ENCODE results near the gene KIRREL1. TPM values are rescaled to one million over a fixed set of nuclear protein-coding genes. Genes with fewer than 3 reads are reported as not detected.

KIRREL1 gene
- total RNA-seq, 1 experiment from 2014 or later: 123 TPM

DNA sequence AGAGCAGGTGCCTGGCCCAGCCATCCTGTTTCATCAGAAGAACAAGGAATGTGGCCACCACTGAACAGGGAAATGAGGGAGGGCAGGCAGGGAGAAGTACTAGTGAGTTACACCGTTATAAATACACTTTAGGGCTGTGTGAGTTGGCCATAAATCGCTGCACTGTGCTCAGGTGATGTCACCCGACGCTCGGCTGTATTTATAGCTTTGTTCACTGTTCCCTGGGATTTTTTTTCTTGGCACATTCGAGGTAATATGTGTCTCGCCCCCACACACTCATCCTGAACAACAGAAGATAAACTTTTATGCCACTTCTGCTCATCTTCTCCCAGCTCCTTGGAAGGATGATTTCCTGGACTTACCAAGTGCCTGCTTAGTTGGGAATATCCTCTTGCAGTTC is 9.0 kb upstream of the KIRREL1 start:
- Histone ChIP-seq H3K4me3 (no peak overlapping the region), H3K36me3 (no peaks in the 10 kb centered on the region), H3K9me3 (replicated peaks) (no peaks in the 10 kb centered on the region), H3K4me1 (replicated peaks) (no peaks in the 10 kb centered on the region), H3K27ac (no peak overlapping the region), H3K27me3 (replicated peaks) (peaks cover 6% of the 10 kb centered on the region)
- DNase-seq (ENCODE audit: low read depth in 1 of 2, low spot score in 2 of 2): no peak

DNA sequence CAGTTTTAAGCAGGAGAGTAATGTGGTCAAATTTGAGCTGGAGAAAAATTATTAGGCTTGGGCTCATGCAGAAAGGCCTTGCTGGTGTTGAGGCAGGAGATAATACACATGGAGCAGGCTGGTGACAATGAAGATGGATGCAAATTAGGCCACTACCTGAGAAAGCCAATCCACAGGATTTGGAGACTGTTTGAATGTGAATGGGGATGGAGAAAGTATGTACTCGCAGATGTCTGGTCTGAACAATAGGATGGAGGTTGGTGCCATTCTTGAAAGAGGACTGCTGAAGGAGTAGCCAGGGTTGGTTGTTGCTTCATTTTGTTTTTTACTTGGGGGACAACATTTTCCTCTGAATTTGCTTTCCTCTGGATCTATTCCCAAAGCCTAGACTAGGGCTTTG is 8.0 kb upstream of the KIRREL1 start:
- Histone ChIP-seq H3K4me1 (replicated peaks) (no peaks in the 10 kb centered on the region), H3K9me3 (replicated peaks) (no peaks in the 10 kb centered on the region), H3K4me3 (no peak overlapping the region), H3K36me3 (no peaks in the 10 kb centered on the region), H3K27ac (no peak overlapping the region), H3K27me3 (replicated peaks) (peaks cover 6% of the 10 kb centered on the region)
- DNase-seq (ENCODE audit: low read depth in 1 of 2, low spot score in 2 of 2): no peak

DNA sequence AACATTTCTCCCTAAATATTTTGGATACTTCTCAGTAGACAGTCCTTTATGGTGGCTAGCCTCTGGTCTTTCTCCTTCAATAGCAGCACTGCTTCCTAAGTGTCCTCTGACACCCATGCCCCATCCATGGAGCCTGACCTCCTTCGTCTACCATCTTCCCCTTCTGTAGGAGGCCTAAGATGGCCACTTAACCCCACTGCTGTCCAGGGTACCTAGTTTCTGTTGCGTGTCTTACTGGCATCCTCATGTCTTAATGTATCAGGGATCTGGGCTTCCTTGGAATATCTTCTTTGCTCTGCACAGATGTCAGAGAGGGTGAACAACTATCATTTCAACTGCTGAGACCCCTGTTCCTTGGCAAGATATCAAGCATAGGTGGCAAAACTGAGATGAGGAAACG is 5.4 kb upstream of the KIRREL1 start:
- no peak for DNase-seq (ENCODE audit: low read depth in 1 of 2, low spot score in 2 of 2)
- Histone ChIP-seq H3K36me3 (no peaks in the 10 kb centered on the region), H3K9me3 (replicated peaks) (no peaks in the 10 kb centered on the region), H3K27ac (no peak overlapping the region), H3K4me3 (no peak overlapping the region), H3K4me1 (replicated peaks) (peaks cover 10% of the 10 kb centered on the region), H3K27me3 (replicated peaks) (peaks cover 4% of the 10 kb centered on the region)

DNA sequence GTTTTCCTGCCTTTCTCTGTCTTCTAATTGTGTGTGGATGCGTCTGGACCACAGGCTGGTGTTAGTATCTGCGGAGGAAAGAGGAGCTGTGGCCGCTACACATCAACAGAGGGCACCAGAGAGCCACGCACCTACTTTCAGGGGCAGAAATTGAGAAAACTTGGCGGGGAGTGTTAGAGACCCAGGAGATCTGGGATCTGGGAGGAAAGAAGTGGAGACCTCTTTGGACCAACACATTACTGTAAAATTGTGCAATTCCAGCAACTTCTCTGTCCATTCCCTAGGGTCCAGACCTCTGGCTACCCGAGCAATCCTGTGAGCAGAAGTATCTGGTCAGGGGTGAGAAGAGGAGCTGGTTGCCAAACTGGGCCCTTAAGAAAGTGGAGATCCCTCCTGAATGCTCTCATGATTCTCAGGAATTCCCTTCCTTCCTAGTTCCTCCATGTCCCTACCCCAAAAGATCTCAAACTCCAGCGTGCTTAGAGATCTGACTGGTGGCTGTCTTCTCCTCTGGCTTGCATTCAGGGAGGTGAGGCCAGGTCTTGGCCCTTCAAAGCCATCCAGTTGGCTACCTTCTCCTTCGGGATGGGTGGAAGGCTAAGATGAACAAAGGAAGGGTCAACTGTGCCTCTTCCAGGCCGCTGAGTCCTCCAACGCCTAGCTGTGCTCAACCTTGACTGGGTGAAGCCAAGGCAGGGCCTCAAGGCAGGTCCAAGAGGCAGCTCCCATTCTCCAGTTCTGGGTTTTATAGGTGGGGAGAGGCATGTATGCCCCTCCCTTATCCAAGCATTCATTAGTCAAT is 1.2 kb upstream of the KIRREL1 start:
- DNase-seq (ENCODE audit: low read depth in 1 of 2, low spot score in 2 of 2): peak; percentile 70 to 80
- no peak overlapping the region for H3K27ac ChIP-seq
- H3K27me3 ChIP-seq (replicated peaks): 0 out of 2 replicates have a peak, but pooled peaks cover 3% of the 10 kb centered on the region
- H3K36me3 ChIP-seq: peaks cover 22% of the 10 kb centered on the region
- H3K4me1 ChIP-seq (replicated peaks): peaks cover 25% of the 10 kb centered on the region
- H3K4me3 ChIP-seq: no peak overlapping the region
- H3K9me3 ChIP-seq (replicated peaks): no peaks in the 10 kb centered on the region

DNA sequence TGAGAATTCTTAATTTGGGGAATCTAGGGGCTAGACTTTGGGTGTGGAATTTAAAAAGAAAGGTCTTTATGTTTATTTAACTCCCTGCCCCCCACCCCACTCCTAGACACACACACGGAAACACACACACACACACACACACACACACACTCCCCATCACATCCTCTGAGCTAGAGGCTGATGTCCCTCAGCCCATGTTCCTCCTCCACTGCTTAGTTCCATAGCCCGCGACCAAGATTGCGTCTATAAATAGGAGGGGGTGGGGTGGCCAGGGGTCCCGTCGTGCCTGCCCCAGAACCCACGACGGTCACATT is 655 bp upstream of the KIRREL1 start:
- H3K4me3 ChIP-seq: peak overlapping the region; percentile 85
- H3K27me3 ChIP-seq (replicated peaks): 0 out of 2 replicates have a peak, but pooled peaks cover 3% of the 10 kb centered on the region
- peaks cover 25% of the 10 kb centered on the region for H3K4me1 ChIP-seq (replicated peaks)
- peak overlapping the region; percentile 83 for H3K27ac ChIP-seq
- no peaks in the 10 kb centered on the region for H3K9me3 ChIP-seq (replicated peaks)
- peak in 1 of 2 experiments; percentile 65 for DNase-seq (ENCODE audit: low read depth in 1 of 2, low spot score in 2 of 2)
- peaks cover 27% of the 10 kb centered on the region for H3K36me3 ChIP-seq

DNA sequence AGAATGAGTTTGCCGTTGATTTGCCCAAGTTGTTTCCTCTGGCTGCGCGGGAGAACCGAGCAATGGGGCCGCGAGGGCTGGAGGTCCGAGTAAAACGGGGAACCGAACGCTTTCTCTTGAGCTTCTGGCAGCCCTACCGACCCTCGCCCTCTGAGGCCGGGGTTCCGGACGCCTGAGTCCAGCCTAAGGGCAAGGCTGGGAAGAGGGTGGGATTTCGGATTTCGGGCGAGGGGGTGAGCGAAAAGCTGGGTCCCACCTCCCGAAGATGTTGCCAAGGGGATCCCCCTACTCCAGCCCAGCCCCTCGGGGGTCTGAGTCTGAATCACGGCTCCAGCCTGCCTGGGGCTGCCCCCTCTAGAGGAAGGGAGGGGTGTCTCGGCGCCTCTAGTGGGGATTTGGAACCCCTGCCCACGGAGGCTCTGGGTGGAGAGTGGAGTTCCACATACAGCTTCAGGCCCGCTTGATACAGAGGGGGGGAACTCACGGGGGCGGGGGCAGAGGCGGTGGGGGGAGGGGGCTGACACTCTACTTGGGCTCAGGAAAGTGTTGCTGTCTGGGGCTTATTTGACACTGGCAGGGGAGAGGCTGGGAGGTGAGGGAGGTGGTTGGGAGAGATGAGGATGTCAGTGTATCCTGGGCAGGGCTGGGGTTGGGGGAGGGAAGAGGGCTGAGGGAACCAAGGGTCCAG is 617 bp downstream of the KIRREL1 start:
- Histone ChIP-seq H3K4me1 (replicated peaks) (peaks cover 25% of the 10 kb centered on the region), H3K36me3 (peaks cover 34% of the 10 kb centered on the region), H3K4me3 (peak overlapping the region; percentile 85), H3K9me3 (replicated peaks) (no peaks in the 10 kb centered on the region), H3K27ac (peak overlapping the region; percentile 83), H3K27me3 (replicated peaks) (0 out of 2 replicates have a peak, but pooled peaks cover 3% of the 10 kb centered on the region)
- no peak for DNase-seq (ENCODE audit: low read depth in 1 of 2, low spot score in 2 of 2)

DNA sequence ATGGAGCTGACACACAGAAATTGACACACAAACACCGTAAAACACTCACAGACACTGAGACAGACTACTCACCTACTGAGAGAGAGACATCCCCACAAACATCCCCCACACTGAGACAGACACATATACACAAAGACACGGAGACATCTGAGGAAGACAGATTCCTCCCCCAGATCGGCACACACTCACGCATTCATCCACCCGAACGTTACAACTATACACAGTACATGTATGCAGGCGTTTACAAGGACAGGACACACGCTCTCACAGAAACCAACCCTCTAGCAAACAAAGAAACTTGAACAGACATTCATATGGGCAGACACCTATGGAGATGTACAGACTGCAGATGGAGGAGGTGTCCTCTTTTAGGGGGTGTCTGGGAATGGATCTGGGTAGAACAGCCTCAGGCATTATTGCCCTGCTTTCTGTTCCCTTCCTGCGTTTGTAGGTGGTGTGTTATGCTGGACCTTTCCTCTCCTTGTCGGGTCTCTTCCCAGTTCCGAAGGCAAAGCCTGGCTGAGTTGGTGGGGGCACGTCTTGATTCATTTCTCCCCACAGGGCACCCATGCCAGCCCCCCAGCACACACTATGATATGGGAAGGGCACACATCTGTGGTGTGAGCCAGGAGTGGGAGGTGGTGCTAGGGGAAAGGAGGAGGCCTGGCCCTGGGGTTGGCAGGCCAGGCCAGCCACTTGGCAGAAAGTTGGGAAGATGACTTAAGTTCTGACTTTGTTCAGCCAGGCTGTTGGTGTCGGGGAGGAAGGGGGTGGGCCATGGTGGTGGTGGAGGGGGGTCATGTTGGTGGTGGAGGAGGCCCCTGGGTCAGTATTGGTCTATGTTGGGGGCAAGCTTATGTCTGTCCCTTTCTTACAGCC is 1.5 kb downstream of the KIRREL1 start:
- H3K27ac ChIP-seq: peak overlapping the region; percentile 6; the same call in 1 of the 2 replicates
- peak in 1 of 2 experiments; percentile 48 for DNase-seq (ENCODE audit: low read depth in 1 of 2, low spot score in 2 of 2)
- peak overlapping the region; percentile 85 for H3K4me3 ChIP-seq
- no peaks in the 10 kb centered on the region for H3K9me3 ChIP-seq (replicated peaks)
- 0 out of 2 replicates have a peak, but pooled peaks cover 3% of the 10 kb centered on the region for H3K27me3 ChIP-seq (replicated peaks)
- H3K36me3 ChIP-seq: peaks cover 37% of the 10 kb centered on the region
- H3K4me1 ChIP-seq (replicated peaks): peaks cover 26% of the 10 kb centered on the region

DNA sequence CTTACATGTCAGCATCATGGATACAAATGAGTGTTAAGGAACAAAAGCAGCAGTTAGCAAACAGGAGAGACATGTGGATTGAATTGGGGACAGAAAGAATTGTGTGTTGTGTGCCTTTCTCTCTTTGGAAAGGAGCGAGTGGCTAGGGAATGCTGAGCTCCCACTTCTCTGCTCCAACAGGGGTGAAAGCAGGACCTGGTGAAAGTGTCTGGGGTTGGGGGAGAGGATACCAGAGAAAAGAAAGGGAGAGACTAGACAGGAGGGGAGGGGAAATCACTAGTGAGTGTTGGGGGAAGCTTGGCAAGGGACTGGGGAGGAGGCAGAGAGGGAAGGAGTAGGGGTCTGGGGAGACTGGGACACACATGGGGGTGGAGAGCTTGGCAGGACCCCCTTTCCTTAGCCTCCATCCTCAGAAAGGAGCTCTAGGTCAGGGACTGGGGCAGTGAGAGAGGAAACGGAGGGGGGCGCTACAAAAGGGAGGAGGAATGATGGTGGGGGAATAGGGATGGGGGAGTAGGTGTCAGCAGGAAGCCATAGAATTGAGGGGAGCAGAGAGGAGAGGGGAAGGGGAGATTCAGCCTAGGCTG is 2.2 kb downstream of the KIRREL1 start:
- Histone ChIP-seq H3K4me1 (replicated peaks) (peaks cover 29% of the 10 kb centered on the region), H3K27ac (no peak overlapping the region), H3K36me3 (peaks cover 44% of the 10 kb centered on the region), H3K27me3 (replicated peaks) (0 out of 2 replicates have a peak, but pooled peaks cover under 1% of the 10 kb centered on the region), H3K9me3 (replicated peaks) (no peaks in the 10 kb centered on the region), H3K4me3 (peak overlapping the region; percentile 85; the same call in 1 of the 2 replicates)
- DNase-seq (ENCODE audit: low read depth in 1 of 2, low spot score in 2 of 2): no peak

DNA sequence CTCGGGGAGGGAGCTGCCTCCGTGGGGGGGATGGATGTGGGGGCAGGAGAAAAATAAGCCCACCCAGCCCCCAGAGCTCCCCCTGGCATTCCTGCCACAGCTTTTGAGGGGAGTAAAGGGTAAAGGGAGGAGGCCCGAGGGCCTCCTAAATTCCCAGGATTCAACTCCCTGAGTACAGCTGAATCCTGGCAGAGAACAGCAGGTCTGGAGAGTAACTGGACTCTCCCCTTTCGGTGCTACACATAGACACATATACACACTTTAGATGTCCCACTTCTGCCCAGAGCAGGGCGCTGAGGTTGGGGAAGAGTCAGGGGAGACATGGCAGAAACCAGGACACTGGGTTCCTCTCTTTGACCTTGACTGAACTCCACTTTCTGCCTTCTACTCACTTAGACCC is 3.0 kb downstream of the KIRREL1 start:
- DNase-seq (ENCODE audit: low read depth in 1 of 2, low spot score in 2 of 2): no peak
- Histone ChIP-seq H3K9me3 (replicated peaks) (no peaks in the 10 kb centered on the region), H3K36me3 (peaks cover 50% of the 10 kb centered on the region), H3K4me1 (replicated peaks) (peaks cover 35% of the 10 kb centered on the region), H3K4me3 (no peak overlapping the region), H3K27ac (no peak overlapping the region), H3K27me3 (replicated peaks) (no peaks in the 10 kb centered on the region)

DNA sequence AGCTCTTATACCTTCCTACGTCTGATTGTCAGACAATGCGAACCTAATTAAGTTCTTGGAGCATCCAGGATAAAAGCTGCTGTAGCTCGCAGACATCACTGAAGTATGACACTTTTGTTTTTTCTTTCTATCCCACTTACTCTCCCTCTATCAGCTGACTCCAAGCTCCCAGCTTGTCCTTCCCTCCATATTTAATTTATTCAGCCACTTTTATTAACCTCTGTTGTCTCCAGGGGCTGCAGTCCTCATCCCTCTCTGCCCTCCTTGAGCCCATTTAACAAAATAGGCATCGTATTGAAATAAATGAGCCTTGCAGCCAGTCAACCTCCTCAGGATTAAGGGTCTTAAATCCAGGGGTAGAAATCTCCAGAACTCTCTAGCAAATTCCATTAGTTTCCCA is 7.1 kb downstream of the KIRREL1 start:
- H3K4me1 ChIP-seq (replicated peaks): peaks cover 46% of the 10 kb centered on the region
- peaks cover 62% of the 10 kb centered on the region for H3K36me3 ChIP-seq
- no peak for DNase-seq (ENCODE audit: low read depth in 1 of 2, low spot score in 2 of 2)
- H3K9me3 ChIP-seq (replicated peaks): no peaks in the 10 kb centered on the region
- H3K27ac ChIP-seq: no peak overlapping the region
- H3K27me3 ChIP-seq (replicated peaks): no peaks in the 10 kb centered on the region
- H3K4me3 ChIP-seq: no peak overlapping the region

DNA sequence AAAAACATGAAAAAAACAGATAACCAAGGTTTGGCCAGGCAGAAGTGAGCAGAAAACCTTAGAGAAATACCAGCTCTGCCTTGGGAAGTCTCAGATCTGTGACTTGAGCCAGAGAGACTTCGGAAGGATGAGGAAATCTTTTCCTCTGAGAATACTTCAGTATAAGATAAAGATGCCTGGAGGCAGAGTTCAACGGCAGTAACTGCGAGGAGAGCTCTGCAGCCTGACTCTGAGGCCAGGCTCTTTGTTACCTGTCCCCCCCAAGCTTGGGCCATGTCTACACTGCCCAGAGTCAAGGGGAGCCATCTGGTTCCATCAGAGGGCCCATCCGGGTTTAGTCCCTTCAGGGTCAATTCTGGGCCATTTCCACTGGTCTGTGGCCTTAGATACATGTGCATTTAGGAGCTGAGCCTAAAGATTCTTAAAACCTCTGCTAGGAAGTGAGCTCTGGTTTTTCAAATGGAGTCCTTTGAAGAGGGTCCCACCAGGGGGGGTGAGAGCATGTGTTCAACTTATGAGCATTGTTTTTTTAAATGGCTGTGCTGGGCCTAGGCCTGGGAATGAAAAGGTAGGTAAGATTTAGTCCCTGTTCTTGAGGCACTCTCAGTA is 8.7 kb downstream of the KIRREL1 start:
- H3K9me3 ChIP-seq (replicated peaks): no peaks in the 10 kb centered on the region
- peaks cover 55% of the 10 kb centered on the region for H3K4me1 ChIP-seq (replicated peaks)
- no peak overlapping the region for H3K4me3 ChIP-seq
- H3K27ac ChIP-seq: peak overlapping the region; percentile 83
- H3K36me3 ChIP-seq: peaks cover 66% of the 10 kb centered on the region
- DNase-seq (ENCODE audit: low read depth in 1 of 2, low spot score in 2 of 2): peak in 1 of 2 experiments; percentile 53
- no peaks in the 10 kb centered on the region for H3K27me3 ChIP-seq (replicated peaks)

DNA sequence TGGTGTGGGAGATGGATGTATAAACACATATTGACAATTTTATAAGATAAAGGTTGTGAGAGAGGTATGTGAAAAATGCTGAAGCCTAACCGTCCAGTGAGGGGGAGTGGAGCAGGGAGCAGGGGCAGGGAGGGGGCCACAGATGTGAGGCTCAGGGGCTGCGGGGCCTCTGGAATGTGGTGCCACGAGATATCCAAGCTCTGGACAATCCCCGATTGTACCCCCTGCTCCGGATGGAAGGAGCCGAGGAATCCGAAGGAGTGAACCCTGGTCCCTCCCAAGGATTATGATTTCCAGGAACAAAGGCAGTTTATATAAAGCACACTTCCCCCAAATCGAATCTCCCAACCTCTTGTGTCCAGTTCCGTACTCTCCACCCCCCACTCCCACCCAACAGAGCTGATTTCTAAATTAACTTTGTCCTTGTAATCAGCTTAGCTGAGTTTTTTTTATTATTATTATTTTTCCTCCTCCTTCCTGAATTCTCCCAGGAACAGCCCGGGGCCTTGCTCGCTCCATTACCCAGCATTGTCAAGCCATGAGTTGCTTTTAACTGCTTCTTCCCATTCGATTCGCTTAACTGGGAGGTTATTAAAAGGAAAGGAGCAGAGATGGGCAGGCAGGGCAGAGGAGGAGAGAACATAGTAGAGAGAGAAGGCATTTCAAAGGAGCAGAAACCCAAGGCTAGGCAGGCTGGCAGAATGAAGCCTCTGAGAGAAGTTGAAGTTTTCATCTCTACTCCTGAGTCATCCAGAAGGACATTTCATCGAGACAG is 9.4 kb downstream of the KIRREL1 start:
- Histone ChIP-seq H3K27ac (peak overlapping the region; percentile 83), H3K36me3 (peaks cover 59% of the 10 kb centered on the region), H3K4me3 (no peak overlapping the region), H3K4me1 (replicated peaks) (peaks cover 62% of the 10 kb centered on the region), H3K27me3 (replicated peaks) (no peaks in the 10 kb centered on the region), H3K9me3 (replicated peaks) (no peaks in the 10 kb centered on the region)
- peak; percentile 66 to 69 for DNase-seq (ENCODE audit: low read depth in 1 of 2, low spot score in 2 of 2)
